RCC 7860 (cell line): Measurements from ENCODE around the gene VAPA.
"Not testable (repeated sequence)": the region's sequence is repeated elsewhere in the genome, so short reads cannot be mapped to it uniquely, and the experiment has no call there.

Source experiments
- DNase-seq: peaks from one replicate; pipeline ENCODE4 v3.0.0-alpha.2; 2015; ENCODE audit warnings: low spot score
- FAIRE-seq: peaks from 2 replicates; lab custom pipeline; 2012; peaks lifted over from hg19 to GRCh38; lab: Jason Lieb, UNC

VAPA gene

GRCh38 chr18:9885170-9886004 is 28.4 kb upstream of the VAPA start, which contains the start of gene TXNDC2:
TXNDC2 (plus strand) TSS chr18:9885973; CDS start chr18:9886681, 708 bp downstream.
- FAIRE-seq (no peak), DNase-seq (no peak)

- DNase-seq (no peak), FAIRE-seq (no peak)
Observed at GRCh38 chr18:9886005-9886348, 27.8 kb upstream of the VAPA start.

- FAIRE-seq: no peak
- DNase-seq: no peak
Observed at GRCh38 chr18:9887992-9888391, 25.8 kb upstream of the VAPA start.

GRCh38 chr18:9890196-9890595 is 23.6 kb upstream of the VAPA start:
- DNase-seq (no peak), FAIRE-seq (no peak)

GRCh38 chr18:9890957-9891356 is 22.9 kb upstream of the VAPA start:
- DNase-seq: no peak
- no peak for FAIRE-seq

- DNase-seq (peak; percentile 50), FAIRE-seq (peak; percentile 80)
Observed at GRCh38 chr18:9891515-9891914, 22.3 kb upstream of the VAPA start.

- DNase-seq: no peak
- FAIRE-seq: no peak
Observed at GRCh38 chr18:9894454-9895068, 19.3 kb upstream of the VAPA start.

GRCh38 chr18:9897129-9897528 is 16.7 kb upstream of the VAPA start:
- FAIRE-seq: no peak
- DNase-seq: no peak

GRCh38 chr18:9897787-9898291 is 16.0 kb upstream of the VAPA start:
- not testable (repeated sequence) for FAIRE-seq, DNase-seq

- peak; percentile 96 for DNase-seq
- peak; percentile 95 for FAIRE-seq
Observed at GRCh38 chr18:9898792-9899549, 14.8 kb upstream of the VAPA start.

- not testable (repeated sequence) for FAIRE-seq, DNase-seq
Observed at GRCh38 chr18:9899550-9899930, 14.3 kb upstream of the VAPA start.

- FAIRE-seq: no peak
Observed at GRCh38 chr18:9900699-9901098, 13.1 kb upstream of the VAPA start.

GRCh38 chr18:9901377-9901776 is 12.4 kb upstream of the VAPA start:
- DNase-seq: peak; percentile 47
- peak; percentile 79 for FAIRE-seq

More at GRCh38 chr18:9900699-9901098, 13.1 kb upstream of the VAPA start:
- no peak for DNase-seq

GRCh38 chr18:9902264-9902663 is 11.6 kb upstream of the VAPA start:
- FAIRE-seq, DNase-seq: not testable (repeated sequence)

GRCh38 chr18:9902832-9903231 is 11.0 kb upstream of the VAPA start:
- DNase-seq (no peak), FAIRE-seq (no peak)

GRCh38 chr18:9905401-9905922 is 8.4 kb upstream of the VAPA start:
- DNase-seq (peak; percentile 57), FAIRE-seq (peak; percentile 59)

GRCh38 chr18:9906481-9906880 is 7.3 kb upstream of the VAPA start:
- DNase-seq (no peak), FAIRE-seq (no peak)

- no peak for FAIRE-seq
Observed at GRCh38 chr18:9907867-9908266, 5.9 kb upstream of the VAPA start.

GRCh38 chr18:9910071-9910470 is 3.7 kb upstream of the VAPA start:
- no peak for FAIRE-seq

More at GRCh38 chr18:9907867-9908266, 5.9 kb upstream of the VAPA start:
- DNase-seq: no peak

GRCh38 chr18:9910661-9911060 is 3.2 kb upstream of the VAPA start:
- DNase-seq (no peak), FAIRE-seq (no peak)

More at GRCh38 chr18:9910071-9910470, 3.7 kb upstream of the VAPA start:
- no peak for DNase-seq

GRCh38 chr18:9911226-9911625 is 2.6 kb upstream of the VAPA start:
- FAIRE-seq (no peak), DNase-seq (no peak)
